Measurements from ENCODE around the gene GDAP2.
"Not testable (repeated sequence)": the region's sequence is repeated elsewhere in the genome, so short reads cannot be mapped to it uniquely, and the experiment has no call there.

GDAP2 gene

GRCh38 chr1:117899801-117900200 is 29.6 kb downstream of the GDAP2 start:
- DNase-seq (ENCODE audit: low read depth), result no peak

DNA sequence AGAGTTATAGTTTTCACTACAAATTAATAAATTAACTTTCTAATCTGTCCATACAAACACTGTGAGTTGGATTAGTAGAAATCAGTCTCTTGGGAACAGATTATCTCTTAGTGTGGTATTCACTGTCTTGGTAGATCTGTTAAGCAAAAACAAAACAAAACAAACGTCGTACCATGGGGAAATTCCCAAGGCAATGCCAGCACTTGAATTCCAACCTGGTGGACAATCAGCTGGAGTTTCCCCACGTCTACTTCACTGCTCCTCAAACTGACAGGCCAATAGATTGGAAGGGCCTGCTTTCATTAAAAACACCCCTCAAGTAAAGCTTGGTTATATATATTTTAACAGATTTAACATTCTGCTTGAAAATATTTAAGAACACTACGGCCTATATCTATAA is 31.9 kb downstream of the GDAP2 start:
- no peak for DNase-seq (ENCODE audit: low read depth)

- peak; percentile 28 for DNase-seq (ENCODE audit: low read depth)
Observed at GRCh38 chr1:117895482-117896114, 33.8 kb downstream of the GDAP2 start.

DNA sequence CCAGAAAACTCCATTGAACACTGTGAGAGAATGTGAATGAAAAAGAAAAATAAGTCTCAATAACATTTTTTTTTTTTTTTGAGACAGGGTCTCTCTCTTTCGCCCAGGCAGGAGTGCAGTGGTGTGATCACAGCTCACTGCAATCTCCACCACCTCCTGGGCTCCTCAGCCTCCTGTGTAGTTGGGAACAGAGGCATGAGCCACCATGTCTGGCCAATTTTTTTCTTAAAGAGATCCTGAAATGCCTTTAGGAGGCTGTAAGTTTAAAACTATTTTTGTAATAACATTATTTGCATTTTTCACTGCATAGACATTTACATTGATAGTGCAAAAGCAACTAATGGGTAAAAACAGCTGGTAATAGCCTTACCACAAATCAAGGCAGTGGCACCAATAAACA is 35.3 kb downstream of the GDAP2 start:
- no peak for DNase-seq (ENCODE audit: low read depth)

- DNase-seq (ENCODE audit: low read depth), result no peak
Observed at GRCh38 chr1:117892512-117892911, 36.9 kb downstream of the GDAP2 start.

DNA sequence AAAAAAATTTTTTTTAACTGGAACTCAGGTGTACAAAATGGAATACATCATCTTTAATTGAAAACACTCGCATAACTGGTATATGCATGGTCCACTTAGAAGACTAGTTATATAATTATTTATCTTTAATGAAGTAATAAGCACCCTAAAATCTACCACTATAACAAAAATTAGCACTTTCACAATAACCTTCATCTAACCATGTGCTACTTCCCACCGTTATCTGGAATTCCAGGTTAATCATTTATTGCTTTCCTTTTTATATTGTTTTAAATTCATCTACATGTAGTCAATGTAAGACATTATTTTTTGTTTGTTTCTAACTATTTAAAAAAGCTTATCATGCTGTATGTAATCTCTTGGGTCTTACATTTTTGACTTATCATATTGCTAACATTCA is 39.0 kb downstream of the GDAP2 start:
- DNase-seq (ENCODE audit: low read depth), result no peak

DNA sequence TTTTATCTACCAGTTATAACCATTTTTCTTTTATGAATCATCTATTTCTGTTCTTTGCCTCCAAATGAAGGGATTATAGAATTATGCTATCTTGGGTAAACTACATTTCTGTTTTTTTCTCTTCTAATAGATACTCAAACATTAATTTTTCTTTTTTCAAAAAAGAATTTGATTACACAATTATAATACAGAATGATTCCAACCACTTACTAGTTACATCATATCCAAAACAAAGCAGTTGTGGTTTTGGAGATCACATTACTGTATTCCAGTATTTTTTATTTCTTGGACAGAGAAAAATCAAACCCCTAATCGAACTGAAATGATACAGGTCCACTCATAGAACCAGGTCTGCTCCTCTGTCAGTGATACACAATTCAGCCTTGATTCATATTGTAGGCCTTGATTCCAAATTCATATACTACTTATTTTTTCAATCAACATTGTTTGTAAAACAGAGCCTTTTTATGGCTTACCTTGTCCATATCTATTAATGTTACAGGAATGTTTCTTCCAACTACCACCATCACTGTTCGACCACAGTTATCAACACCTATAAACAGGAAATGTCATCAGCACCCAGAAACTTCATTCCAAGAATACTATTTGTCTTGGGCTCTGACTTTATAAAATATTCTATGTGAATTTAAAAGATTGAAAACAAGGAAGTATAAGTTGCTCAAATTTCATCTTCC is 43.2 kb downstream of the GDAP2 start:
- no peak for DNase-seq (ENCODE audit: low read depth)

DNA sequence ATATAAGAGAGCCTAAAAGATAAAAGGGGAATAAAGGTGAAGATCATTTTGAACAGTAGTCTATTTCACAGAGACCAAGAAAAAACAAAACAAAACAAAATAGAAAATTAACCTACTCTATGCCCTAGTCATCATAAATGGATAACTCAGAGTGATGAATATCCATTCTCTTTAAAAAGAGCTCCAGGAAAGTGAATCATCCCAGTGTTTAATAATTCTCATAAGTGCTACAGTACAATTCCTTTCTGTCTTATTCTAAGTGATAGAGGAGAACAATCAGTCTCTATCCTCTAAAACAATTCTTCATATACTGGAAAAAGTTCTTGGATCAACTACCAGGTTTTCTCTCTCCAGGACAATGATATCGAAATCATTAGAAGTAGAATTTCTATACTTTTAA is 45.8 kb downstream of the GDAP2 start:
- DNase-seq (ENCODE audit: low read depth), result no peak

DNA sequence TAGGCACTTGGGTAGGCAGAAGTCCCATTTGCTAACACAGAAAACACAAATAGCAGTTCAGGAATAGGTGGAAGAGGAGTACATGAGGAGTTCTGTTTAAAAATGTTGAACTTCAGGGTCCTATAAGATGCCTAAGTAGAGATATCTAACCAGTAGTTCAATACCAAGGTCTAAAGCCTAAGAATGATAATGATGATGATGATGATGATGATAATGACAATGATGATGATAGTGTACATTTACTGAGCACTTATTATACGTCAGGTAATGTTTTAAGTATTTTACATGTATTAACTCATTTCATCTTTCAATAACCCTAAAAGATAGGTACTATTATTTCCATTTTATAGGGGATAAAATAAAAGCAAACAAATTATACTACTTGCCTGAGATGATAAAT is 50.1 kb downstream of the GDAP2 start:
- no peak for DNase-seq (ENCODE audit: low read depth)

GRCh38 chr1:117877823-117878222 is 51.6 kb downstream of the GDAP2 start:
- no peak for DNase-seq (ENCODE audit: low read depth)

GRCh38 chr1:117871013-117871412 is 58.4 kb downstream of the GDAP2 start:
- DNase-seq (ENCODE audit: low read depth), result no peak

- DNase-seq (ENCODE audit: low read depth), result no peak
Observed at GRCh38 chr1:117861694-117862093, 67.7 kb downstream of the GDAP2 start.

DNA sequence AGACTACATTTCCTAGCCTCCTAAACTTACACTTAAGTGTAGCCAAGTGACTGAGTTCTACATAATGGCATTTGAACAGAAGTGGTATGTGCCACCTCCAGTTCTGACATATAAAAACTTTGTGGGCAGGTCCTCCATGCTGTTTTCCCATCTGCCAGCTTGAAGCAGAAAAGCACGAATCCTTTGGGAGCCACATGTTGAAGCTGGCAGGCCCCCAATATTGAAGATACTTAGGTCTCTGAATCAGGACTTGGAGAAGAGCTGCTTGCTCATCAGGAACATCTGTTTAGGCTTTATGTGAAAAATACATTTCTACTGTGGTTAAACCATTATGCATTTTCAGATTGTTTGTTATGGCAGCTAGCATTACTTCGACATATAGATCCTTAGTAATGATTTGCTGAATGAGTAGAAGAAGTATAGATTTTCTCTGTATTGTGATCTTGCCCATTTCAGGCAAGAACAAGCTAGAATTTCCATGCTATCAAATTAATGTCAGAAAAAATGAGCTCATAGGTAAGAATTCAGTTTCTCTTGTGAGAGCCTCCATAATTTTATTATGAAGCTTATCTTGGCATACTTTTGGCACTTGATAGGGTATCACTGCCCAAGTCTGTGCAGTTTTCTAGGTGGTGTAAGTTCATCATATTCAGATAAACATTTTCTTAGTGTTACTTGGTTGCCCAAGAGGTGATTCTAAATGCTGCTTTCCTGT is 68.4 kb downstream of the GDAP2 start:
- DNase-seq (ENCODE audit: low read depth), result no peak

- no peak for DNase-seq (ENCODE audit: low read depth)
Observed at GRCh38 chr1:117859901-117860300, 69.5 kb downstream of the GDAP2 start.

- no peak for DNase-seq (ENCODE audit: low read depth)
Observed at GRCh38 chr1:117857418-117857817, 72.0 kb downstream of the GDAP2 start.

- DNase-seq (ENCODE audit: low read depth), result no peak
Observed at GRCh38 chr1:117852853-117853553, 76.4 kb downstream of the GDAP2 start.

GRCh38 chr1:117851687-117852086 is 77.7 kb downstream of the GDAP2 start:
- no peak for DNase-seq (ENCODE audit: low read depth)

GRCh38 chr1:117846674-117847425 is 82.6 kb downstream of the GDAP2 start:
- DNase-seq (ENCODE audit: low read depth), result no peak

DNA sequence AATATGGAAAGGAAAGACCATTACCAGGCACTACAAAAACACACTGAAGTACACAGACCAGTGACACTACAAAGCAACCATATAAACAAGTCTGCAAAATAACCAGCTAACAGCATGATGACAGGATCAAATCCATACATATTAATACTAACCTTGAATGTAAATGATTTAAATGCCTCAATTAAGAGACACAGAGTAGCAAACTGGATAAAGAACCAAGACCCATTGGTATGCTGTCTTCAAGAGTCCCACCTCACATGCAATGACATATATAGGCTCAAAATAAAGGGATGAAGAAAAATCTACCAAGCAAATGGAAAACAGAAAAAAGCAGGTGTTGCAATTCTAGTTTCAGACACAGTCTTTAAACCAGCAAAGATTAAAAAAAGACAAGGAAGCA is 84.9 kb downstream of the GDAP2 start:
- DNase-seq (ENCODE audit: low read depth), result not testable (repeated sequence)

DNA sequence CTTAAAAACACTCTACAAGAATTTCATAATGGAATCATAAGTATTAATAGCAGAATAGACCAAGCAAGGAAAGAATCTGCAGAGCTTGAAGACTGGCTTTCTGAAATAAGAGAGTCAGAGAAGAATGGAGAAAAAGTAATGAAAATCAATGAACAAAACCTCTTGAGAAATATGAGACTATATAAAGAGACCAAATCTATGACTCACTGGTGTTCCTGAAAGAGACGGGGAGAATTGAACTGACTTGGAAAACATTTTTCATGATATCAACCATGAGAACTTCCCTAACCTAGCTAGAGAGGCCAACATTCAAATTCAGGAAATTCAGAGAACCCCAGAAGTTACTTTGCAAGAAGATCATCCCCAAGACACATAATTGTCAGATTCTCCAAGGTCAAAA is 85.6 kb downstream of the GDAP2 start:
- DNase-seq (ENCODE audit: low read depth), result no peak

DNA sequence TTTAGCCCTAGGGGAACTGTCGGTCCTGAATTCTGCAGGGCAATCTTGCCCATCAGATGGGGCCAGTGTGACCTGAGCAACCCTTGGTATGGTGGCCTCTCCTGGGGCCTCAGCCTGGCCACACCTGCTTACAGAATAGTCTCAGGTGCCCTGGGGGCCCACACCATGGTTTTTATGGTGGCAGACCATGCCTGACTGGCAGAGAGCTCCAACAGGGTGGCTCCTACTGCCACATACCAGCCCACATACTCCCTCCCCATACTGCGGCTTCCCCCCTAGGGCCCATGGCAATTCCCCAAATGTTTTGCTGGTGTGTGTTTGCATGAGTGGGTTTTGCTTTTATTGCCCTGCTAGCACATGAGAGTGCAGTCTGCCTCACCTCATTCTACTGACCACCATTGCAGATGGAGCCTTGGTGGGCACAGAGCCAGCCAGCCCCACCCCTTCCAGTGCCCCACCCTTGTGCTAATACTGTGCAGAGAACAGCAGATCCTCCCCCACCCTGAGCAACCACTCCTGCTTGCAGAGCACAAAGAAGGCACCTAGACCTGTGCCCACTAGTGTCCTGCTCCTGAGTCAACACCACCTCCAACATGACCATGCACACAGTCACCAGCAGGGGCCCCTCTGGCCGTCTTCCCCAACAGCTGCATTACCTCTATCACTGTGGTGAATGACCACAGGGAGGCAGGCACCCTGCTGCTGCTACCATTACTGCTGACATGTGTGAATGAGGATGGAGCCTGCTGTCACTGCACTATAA is 86.8 kb downstream of the GDAP2 start:
- no peak for DNase-seq (ENCODE audit: low read depth)
